Activated T-helper 1 cell treated with anti-CD3 and anti-CD28 coated beads, Interleukin-12 subunit alpha, Interleukin-12 subunit beta, Interleukin-2, Interleukin-4 antibody, amounts not matched to agents 30 ng/mL and 10 ng/mL and 1 ng/mL, durations not matched to agents 14 hours and 24 hours and 36 hours (primary cell): ENCODE data around the gene OBSCN. TPM values are rescaled to one million over a fixed set of nuclear protein-coding genes. Genes with fewer than 3 reads are reported as not detected.
"Not testable (repeated sequence)": the region's sequence is repeated elsewhere in the genome, so short reads cannot be mapped to it uniquely, and the experiment has no call there.

Experiments used
- DNase-seq: peaks from one replicate; pipeline ENCODE4 v3.0.0; 2021; ENCODE audit warnings: low spot score
- H3K27ac Mint-ChIP-seq: one replicate; pipeline ENCODE4 v1.8.0; 2021; ENCODE audit warnings: mild to moderate bottlenecking, mixed read lengths
- H3K27me3 Mint-ChIP-seq: one replicate; pipeline ENCODE4 v1.8.0; 2022; ENCODE audit warnings: mild to moderate bottlenecking, moderate library complexity, mixed read lengths; ENCODE audit not compliant: insufficient read depth
- H3K36me3 Mint-ChIP-seq: one replicate; pipeline ENCODE4 v1.8.0; 2021; ENCODE audit warnings: low read depth, mixed read lengths
- H3K4me1 Mint-ChIP-seq: one replicate; pipeline ENCODE4 v1.8.0; 2021; ENCODE audit warnings: low read depth, mixed read lengths
- H3K4me3 Mint-ChIP-seq: one replicate; pipeline ENCODE4 v1.8.0; 2021; ENCODE audit warnings: mild to moderate bottlenecking, moderate library complexity, mixed read lengths
- H3K9me3 Mint-ChIP-seq: one replicate; pipeline ENCODE4 v1.8.0; 2021; ENCODE audit warnings: mixed read lengths
- intact Hi-C: fragments of 100-400 bp; cut with micrococcal nuclease; formaldehyde crosslinking; loops from one replicate; pipeline ENCODE4 v1.15.1; 2024
- total RNA-seq: library from RNA; stranded (reverse); gene quantifications from 2 replicates; pipeline ENCODE4 v1.2.3, GENCODE V29; 2022

Gene OBSCN
- total RNA-seq, 1 donor from 2014 or later: 15.2 TPM

GRCh38 chr1:228216371-228217320 lies 8.8 kb downstream of the OBSCN start:
- DNase-seq: no peak
- no peak overlapping the region for H3K4me3 Mint-ChIP-seq
- peaks cover 3% of the 10 kb centered on the region for H3K36me3 Mint-ChIP-seq
- intact Hi-C loops: no loop called here
- no peaks in the 10 kb centered on the region for H3K27me3 Mint-ChIP-seq
- no peaks in the 10 kb centered on the region for H3K4me1 Mint-ChIP-seq
- no peak overlapping the region for H3K27ac Mint-ChIP-seq
- no peaks in the 10 kb centered on the region for H3K9me3 Mint-ChIP-seq

GRCh38 chr1:228217551-228218344 lies 9.9 kb downstream of the OBSCN start:
- intact Hi-C loops: no loop called here
- Mint-ChIP-seq H3K9me3 (no peaks in the 10 kb centered on the region), H3K4me3 (no peak overlapping the region), H3K36me3 (peaks cover 3% of the 10 kb centered on the region), H3K27me3 (no peaks in the 10 kb centered on the region), H3K27ac (no peak overlapping the region), H3K4me1 (no peaks in the 10 kb centered on the region)
- DNase-seq: no peak

DNA sequence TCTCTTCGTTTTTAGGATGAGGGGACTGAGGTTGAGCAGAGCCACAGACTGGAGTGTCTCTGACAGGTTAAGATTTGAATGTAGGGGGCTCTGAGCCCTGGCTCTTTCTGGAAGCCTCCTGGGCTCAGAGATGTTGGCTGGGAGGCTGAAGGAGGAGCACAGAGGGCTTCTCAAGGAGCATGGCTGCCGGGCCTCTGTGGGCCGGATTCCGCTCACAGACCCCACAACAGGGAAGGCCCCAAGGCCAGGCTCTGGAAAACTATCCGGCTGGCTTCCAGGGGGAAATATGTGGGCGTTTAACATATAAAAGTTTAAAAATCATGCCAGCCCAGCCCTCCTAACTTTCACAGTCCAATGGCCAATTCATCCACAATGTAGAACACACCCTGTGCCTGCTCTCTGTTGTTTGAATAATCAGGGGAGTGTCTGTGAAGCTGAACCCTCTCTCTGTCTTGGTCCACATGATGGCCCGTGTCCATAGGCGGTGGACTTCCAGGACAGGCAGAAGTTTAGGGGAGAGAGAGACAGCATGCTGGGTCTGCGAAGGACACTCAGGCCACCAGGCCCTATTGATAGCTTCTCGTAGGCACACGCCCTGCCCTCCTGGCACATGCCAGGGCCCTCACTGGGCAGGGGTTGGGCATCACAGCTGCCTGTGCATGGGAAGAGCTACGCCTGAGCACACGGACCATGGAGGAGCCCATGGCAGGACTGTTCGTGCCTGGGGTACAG lies 10.8 kb downstream of the OBSCN start:
- H3K9me3 Mint-ChIP-seq: no peaks in the 10 kb centered on the region
- H3K4me1 Mint-ChIP-seq: no peaks in the 10 kb centered on the region
- H3K27me3 Mint-ChIP-seq: no peaks in the 10 kb centered on the region
- H3K27ac Mint-ChIP-seq: no peak overlapping the region
- H3K36me3 Mint-ChIP-seq: peaks cover 3% of the 10 kb centered on the region
- intact Hi-C loops: no loop called here
- no peak overlapping the region for H3K4me3 Mint-ChIP-seq
- DNase-seq: no peak

GRCh38 chr1:228219245-228219961 lies 11.6 kb downstream of the OBSCN start:
- intact Hi-C loops: no loop called here
- H3K4me3 Mint-ChIP-seq: no peak overlapping the region
- no peak for DNase-seq
- peaks cover 5% of the 10 kb centered on the region for H3K36me3 Mint-ChIP-seq
- H3K4me1 Mint-ChIP-seq: no peaks in the 10 kb centered on the region
- H3K9me3 Mint-ChIP-seq: no peaks in the 10 kb centered on the region
- no peaks in the 10 kb centered on the region for H3K27me3 Mint-ChIP-seq
- H3K27ac Mint-ChIP-seq: no peak overlapping the region

GRCh38 chr1:228219962-228220780 lies 12.3 kb downstream of the OBSCN start:
- Mint-ChIP-seq H3K27ac (no peak overlapping the region), H3K9me3 (no peaks in the 10 kb centered on the region), H3K4me3 (no peak overlapping the region), H3K4me1 (no peaks in the 10 kb centered on the region), H3K36me3 (peaks cover 11% of the 10 kb centered on the region), H3K27me3 (no peaks in the 10 kb centered on the region)
- intact Hi-C loops: no loop called here
- no peak for DNase-seq

DNA sequence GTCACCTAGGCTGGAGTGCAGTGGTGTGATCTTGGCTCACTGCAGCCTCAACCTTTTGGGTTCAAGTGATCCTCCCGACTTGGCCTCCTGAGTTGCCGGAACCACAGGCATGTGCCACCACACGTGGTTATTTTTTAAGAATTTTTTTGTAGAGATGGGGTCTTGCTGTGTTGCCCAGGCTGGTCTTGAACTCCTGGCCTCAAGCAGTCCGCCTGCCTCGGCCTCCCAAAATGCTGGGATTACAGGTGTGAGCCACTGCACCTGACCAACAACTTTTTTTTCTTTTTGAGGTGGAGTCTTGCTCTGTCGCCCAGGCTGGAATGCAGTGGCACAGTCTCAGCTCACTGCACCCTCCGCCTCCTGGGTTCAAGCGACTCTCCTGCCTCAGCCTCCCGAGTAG lies 13.3 kb downstream of the OBSCN start:
- intact Hi-C loops, H3K27me3 Mint-ChIP-seq, H3K9me3 Mint-ChIP-seq, H3K4me3 Mint-ChIP-seq, DNase-seq, H3K4me1 Mint-ChIP-seq, H3K27ac Mint-ChIP-seq: not testable (repeated sequence)
- H3K36me3 Mint-ChIP-seq: peaks cover 13% of the 10 kb centered on the region

GRCh38 chr1:228222548-228222947 lies 14.7 kb downstream of the OBSCN start:
- Mint-ChIP-seq H3K27ac (no peak overlapping the region), H3K27me3 (no peaks in the 10 kb centered on the region), H3K4me1 (no peaks in the 10 kb centered on the region), H3K36me3 (peaks cover 13% of the 10 kb centered on the region), H3K9me3 (no peaks in the 10 kb centered on the region), H3K4me3 (no peak overlapping the region)
- intact Hi-C loops: no loop called here
- no peak for DNase-seq

DNA sequence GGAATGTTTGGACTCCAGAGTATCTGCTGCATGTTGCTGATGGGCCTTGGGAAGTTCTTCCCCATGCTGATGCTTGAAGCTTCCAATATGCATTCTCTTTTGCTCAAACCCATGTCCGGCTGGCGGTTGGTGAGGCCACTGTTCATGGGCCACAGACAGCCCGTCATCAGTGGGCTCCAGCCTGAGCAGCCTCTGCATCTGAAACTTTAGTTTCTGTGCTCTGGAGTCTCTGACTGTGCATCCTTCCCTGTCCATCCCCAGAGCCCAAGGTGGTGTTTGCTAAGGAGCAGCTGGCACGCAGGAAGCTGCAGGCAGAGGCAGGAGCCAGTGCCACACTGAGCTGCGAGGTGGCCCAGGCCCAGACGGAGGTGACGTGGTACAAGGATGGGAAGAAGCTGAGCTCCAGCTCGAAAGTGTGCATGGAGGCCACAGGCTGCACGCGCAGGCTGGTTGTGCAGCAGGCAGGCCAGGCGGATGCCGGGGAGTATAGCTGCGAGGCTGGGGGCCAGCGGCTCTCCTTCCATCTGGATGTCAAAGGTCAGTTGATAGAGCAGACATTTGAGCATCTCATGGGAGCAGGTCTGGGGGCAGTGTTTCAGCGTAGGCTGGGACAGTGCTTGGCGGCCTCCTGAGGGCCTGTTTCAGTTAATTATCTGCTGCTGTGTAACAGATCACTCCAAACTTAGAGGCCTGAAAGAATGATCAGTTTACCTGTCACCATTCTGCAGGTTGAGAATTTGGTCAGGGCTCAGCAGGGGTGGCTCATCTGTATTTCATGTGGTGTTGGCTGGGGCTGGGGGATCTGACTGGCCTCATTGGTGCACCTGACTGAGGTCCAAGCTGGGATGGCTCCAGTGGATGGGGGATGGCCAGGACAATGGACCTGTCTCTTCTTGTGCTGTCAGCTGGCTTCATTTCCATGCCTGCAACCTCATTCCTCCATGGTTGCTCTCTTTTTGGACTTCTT lies 16.6 kb downstream of the OBSCN start:
- H3K27me3 Mint-ChIP-seq: no peaks in the 10 kb centered on the region
- peaks cover 12% of the 10 kb centered on the region for H3K36me3 Mint-ChIP-seq
- no peak overlapping the region for H3K27ac Mint-ChIP-seq
- intact Hi-C loops: no loop called here
- H3K9me3 Mint-ChIP-seq: no peaks in the 10 kb centered on the region
- DNase-seq: no peak
- no peak overlapping the region for H3K4me3 Mint-ChIP-seq
- H3K4me1 Mint-ChIP-seq: no peaks in the 10 kb centered on the region

GRCh38 chr1:228225165-228225710 lies 17.4 kb downstream of the OBSCN start:
- Mint-ChIP-seq H3K4me3 (no peak overlapping the region), H3K9me3 (no peaks in the 10 kb centered on the region), H3K27me3 (no peaks in the 10 kb centered on the region), H3K4me1 (no peaks in the 10 kb centered on the region), H3K36me3 (peaks cover 12% of the 10 kb centered on the region), H3K27ac (no peak overlapping the region)
- intact Hi-C loops: no loop called here
- no peak for DNase-seq

GRCh38 chr1:228225740-228226139 lies 17.9 kb downstream of the OBSCN start:
- Mint-ChIP-seq H3K4me1 (no peaks in the 10 kb centered on the region), H3K27ac (no peak overlapping the region), H3K36me3 (peaks cover 12% of the 10 kb centered on the region), H3K27me3 (no peaks in the 10 kb centered on the region), H3K9me3 (no peaks in the 10 kb centered on the region), H3K4me3 (no peak overlapping the region)
- intact Hi-C loops: no loop called here
- DNase-seq: no peak
